ENCODE measurements around the gene PPP1R27.

- TF ChIP-seq EZH2 (optimal IDR thresholded peaks at IDR 0.05; ENCODE audit: low read depth, low read length) (no peak), CTCF (IDR thresholded peaks at IDR 0.05; ENCODE audit: low read length) (no peak)
Measured at GRCh38 chr17:81863123-81863675, 28.3 kb upstream of the PPP1R27 start.
